Activated CD4-positive, alpha-beta T cell treated with anti-CD3 and anti-CD28 coated beads, Interleukin-2, amount 10 ng/mL, durations not matched to agents 24 days and 14 days (primary cell): ENCODE results near the gene GLRX2. TPM values are rescaled to one million over a fixed set of nuclear protein-coding genes. Genes with fewer than 3 reads are reported as not detected.
A peak's percentile ranks its signal among the peaks of the same experiment; 100 is the strongest.

Source experiments
- DNase-seq: peaks from one replicate; pipeline ENCODE4 v3.0.0; 2022
- H3K27ac Mint-ChIP-seq: one replicate; pipeline ENCODE4 v1.8.0; 2022; ENCODE audit warnings: mild to moderate bottlenecking, mixed read lengths
- H3K27me3 Mint-ChIP-seq: one replicate; pipeline ENCODE4 v1.8.0; 2022; ENCODE audit warnings: mixed read lengths
- H3K36me3 Mint-ChIP-seq: one replicate; pipeline ENCODE4 v1.8.0; 2022; ENCODE audit warnings: low read depth, mild to moderate bottlenecking, mixed read lengths
- H3K4me1 Mint-ChIP-seq: one replicate; pipeline ENCODE4 v1.8.0; 2021; ENCODE audit warnings: mixed read lengths
- H3K4me3 Mint-ChIP-seq: one replicate; pipeline ENCODE4 v1.8.0; 2022; ENCODE audit warnings: mild to moderate bottlenecking, moderate library complexity, mixed read lengths
- H3K9me3 Mint-ChIP-seq: one replicate; pipeline ENCODE4 v1.8.0; 2021; ENCODE audit warnings: mixed read lengths
- intact Hi-C: fragments of 100-400 bp; cut with micrococcal nuclease; formaldehyde crosslinking; loops from one replicate; pipeline ENCODE4 v1.15.1; 2023
- total RNA-seq: library from RNA; stranded (reverse); gene quantifications from 2 replicates; pipeline ENCODE4 v1.2.3, GENCODE V29; 2022

The GLRX2 gene, protein sequence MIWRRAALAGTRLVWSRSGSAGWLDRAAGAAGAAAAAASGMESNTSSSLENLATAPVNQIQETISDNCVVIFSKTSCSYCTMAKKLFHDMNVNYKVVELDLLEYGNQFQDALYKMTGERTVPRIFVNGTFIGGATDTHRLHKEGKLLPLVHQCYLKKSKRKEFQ
- total RNA-seq, result 29.4 and 32.6 TPM in 2 replicates

- peaks cover 20% of the 10 kb centered on the region for H3K4me1 Mint-ChIP-seq
- peaks cover 7% of the 10 kb centered on the region for H3K27me3 Mint-ChIP-seq
- H3K9me3 Mint-ChIP-seq, result no peaks in the 10 kb centered on the region
- H3K27ac Mint-ChIP-seq, result peak within 1 kb of the TSS; percentile 79
- DNase-seq, result peak; percentile 87
- H3K4me3 Mint-ChIP-seq, result peak within 1 kb of the TSS; percentile 94
- intact Hi-C loops, result loop anchor here (1.0 to 5.0 kb wide), 3 partner anchors 17 to 298 kb away; partner anchors contain the start of genes CDC73, RGS2, RO60 and UCHL5
- peaks cover 6% of the 10 kb centered on the region for H3K36me3 Mint-ChIP-seq
Observed at GRCh38 chr1:193104907-193105820, at the start of gene GLRX2. Gene GLRX2 (minus strand): TSS chr1:193105414. CDS start chr1:193105382, 32 bp downstream.

DNA sequence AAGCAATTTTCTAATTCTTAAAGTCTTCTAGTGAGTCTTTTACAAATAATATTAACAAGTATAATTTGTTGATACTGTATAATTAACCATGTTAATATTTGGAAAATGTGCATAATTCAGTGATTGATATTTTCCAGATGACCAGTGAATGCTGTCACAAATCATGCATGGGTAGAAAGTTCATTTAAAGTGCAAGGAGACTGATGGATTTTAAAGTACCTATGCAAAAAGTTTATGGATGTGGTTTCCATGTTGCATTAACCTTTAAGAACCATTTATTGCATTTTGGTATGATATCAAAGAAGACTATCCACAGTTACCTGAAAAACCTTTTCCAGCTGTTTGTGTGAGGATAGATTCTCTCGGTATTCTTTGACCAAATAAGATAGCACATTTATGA lies 39.8 kb upstream of the GLRX2 start:
- Mint-ChIP-seq H3K27ac (no peak overlapping the region), H3K27me3 (no peaks in the 10 kb centered on the region), H3K36me3 (peaks cover 27% of the 10 kb centered on the region), H3K4me3 (no peak overlapping the region), H3K4me1 (peaks cover 11% of the 10 kb centered on the region), H3K9me3 (no peaks in the 10 kb centered on the region)
- intact Hi-C loops, result no loop called here
- no peak for DNase-seq

- no peak for DNase-seq
- Mint-ChIP-seq H3K4me3 (no peak overlapping the region), H3K27ac (no peak overlapping the region), H3K27me3 (no peaks in the 10 kb centered on the region), H3K36me3 (peaks cover 32% of the 10 kb centered on the region), H3K9me3 (no peaks in the 10 kb centered on the region), H3K4me1 (peaks cover 11% of the 10 kb centered on the region)
- intact Hi-C loops, result no loop called here
Observed at GRCh38 chr1:193144361-193144938, 39.2 kb upstream of the GLRX2 start.

- intact Hi-C loops, result no loop called here
- no peaks in the 10 kb centered on the region for H3K27me3 Mint-ChIP-seq
- H3K4me1 Mint-ChIP-seq, result peaks cover 11% of the 10 kb centered on the region
- H3K9me3 Mint-ChIP-seq, result no peaks in the 10 kb centered on the region
- H3K36me3 Mint-ChIP-seq, result peaks cover 37% of the 10 kb centered on the region
- DNase-seq, result peak; percentile 54
- H3K27ac Mint-ChIP-seq, result no peak overlapping the region
- H3K4me3 Mint-ChIP-seq, result no peak overlapping the region
Observed at GRCh38 chr1:193143285-193143684, 38.1 kb upstream of the GLRX2 start.

GRCh38 chr1:193142409-193142808 lies 37.2 kb upstream of the GLRX2 start:
- Mint-ChIP-seq H3K36me3 (peaks cover 40% of the 10 kb centered on the region), H3K4me3 (no peak overlapping the region), H3K27ac (no peak overlapping the region), H3K27me3 (no peaks in the 10 kb centered on the region), H3K9me3 (no peaks in the 10 kb centered on the region), H3K4me1 (peaks cover 12% of the 10 kb centered on the region)
- intact Hi-C loops, result no loop called here
- DNase-seq, result peak; percentile 3

- H3K27ac Mint-ChIP-seq, result peak overlapping the region; percentile 27
- H3K4me3 Mint-ChIP-seq, result no peak overlapping the region
- peaks cover 13% of the 10 kb centered on the region for H3K4me1 Mint-ChIP-seq
- peak; percentile 64 for DNase-seq
- intact Hi-C loops, result loop anchor here (2.0 kb wide), 1 partner anchor 19 kb away; the partner anchor contains the start of gene CDC73
- H3K36me3 Mint-ChIP-seq, result peaks cover 44% of the 10 kb centered on the region
- no peaks in the 10 kb centered on the region for H3K27me3 Mint-ChIP-seq
- no peaks in the 10 kb centered on the region for H3K9me3 Mint-ChIP-seq
Observed at GRCh38 chr1:193141804-193142203, 36.6 kb upstream of the GLRX2 start.

- Mint-ChIP-seq H3K9me3 (no peaks in the 10 kb centered on the region), H3K4me1 (peaks cover 13% of the 10 kb centered on the region), H3K36me3 (peaks cover 50% of the 10 kb centered on the region), H3K4me3 (no peak overlapping the region), H3K27me3 (no peaks in the 10 kb centered on the region), H3K27ac (no peak overlapping the region)
- DNase-seq, result peak; percentile 40
- intact Hi-C loops, result loop anchor here (2.0 kb wide), 1 partner anchor 17 kb away; the partner anchor contains the start of gene CDC73
Observed at GRCh38 chr1:193140254-193140653, 35.0 kb upstream of the GLRX2 start.

DNA sequence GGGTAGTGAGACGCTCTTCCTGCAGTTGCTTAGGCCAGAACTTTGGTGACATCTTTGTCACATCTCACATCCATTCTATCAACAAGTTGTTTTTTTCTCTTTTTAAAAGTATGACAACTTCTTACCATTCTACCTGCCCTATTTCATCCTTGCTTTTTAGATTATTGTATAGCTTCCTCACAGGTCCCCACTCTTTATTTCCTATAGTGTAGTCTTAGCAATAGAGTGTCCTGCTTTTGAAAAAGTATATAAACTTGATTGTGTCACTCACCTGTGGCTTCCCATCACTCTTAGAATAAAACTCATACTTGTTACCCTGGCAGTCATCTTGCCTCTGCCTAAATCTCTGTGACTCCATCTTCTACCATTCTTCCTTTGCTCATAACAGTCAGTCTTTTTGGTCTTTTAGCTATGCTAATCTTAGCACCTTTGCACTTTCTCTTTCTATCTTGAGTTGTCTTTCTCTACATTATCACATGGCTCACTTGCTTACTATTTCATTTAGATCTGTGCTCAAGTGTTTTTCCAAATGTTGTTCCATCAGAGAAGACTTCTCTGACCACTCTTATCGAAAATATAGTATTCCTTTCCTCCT lies 26.1 kb upstream of the GLRX2 start:
- H3K27ac Mint-ChIP-seq, result peak overlapping the region; percentile 29
- H3K4me3 Mint-ChIP-seq, result no peak overlapping the region
- peaks cover 56% of the 10 kb centered on the region for H3K36me3 Mint-ChIP-seq
- intact Hi-C loops, result no loop called here
- H3K27me3 Mint-ChIP-seq, result no peaks in the 10 kb centered on the region
- H3K4me1 Mint-ChIP-seq, result peaks cover 24% of the 10 kb centered on the region
- DNase-seq, result peak; percentile 25
- no peaks in the 10 kb centered on the region for H3K9me3 Mint-ChIP-seq

- Mint-ChIP-seq H3K36me3 (peaks cover 31% of the 10 kb centered on the region), H3K27ac (no peak overlapping the region), H3K9me3 (no peaks in the 10 kb centered on the region), H3K27me3 (peaks cover 3% of the 10 kb centered on the region), H3K4me1 (peaks cover 37% of the 10 kb centered on the region), H3K4me3 (no peak overlapping the region)
- intact Hi-C loops, result loop anchor here (10.0 kb wide), 1 partner anchor 1169 kb away; no protein-coding TSS in a partner anchor
- peak; percentile 53 for DNase-seq
Observed at GRCh38 chr1:193125369-193125768, 20.2 kb upstream of the GLRX2 start.

DNA sequence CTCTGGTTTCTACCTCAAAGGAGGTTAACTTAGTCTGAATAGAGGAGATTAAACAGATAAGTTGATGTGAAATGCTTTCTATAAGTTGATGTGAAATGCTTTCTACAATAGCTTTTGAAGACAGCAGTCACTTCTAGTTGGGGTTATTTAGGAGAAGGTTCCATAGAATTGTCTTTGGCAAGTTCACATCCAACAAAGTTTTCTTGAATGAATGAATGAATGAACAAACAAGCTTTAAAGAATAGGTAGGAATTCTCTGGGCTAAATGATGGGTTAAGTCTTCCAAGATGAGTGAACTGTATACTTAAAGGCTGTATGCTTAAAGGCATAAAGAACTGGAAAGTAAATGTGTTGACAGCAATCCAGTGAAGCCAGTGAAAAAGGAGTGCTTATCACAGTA lies 18.5 kb upstream of the GLRX2 start:
- peaks cover 10% of the 10 kb centered on the region for H3K27me3 Mint-ChIP-seq
- intact Hi-C loops, result loop anchor here (2.0 to 10.0 kb wide), 3 partner anchors 17 to 1171 kb away; no protein-coding TSS in a partner anchor
- H3K4me3 Mint-ChIP-seq, result peak overlapping the region; percentile 100
- peak; percentile 12 for DNase-seq
- H3K4me1 Mint-ChIP-seq, result peaks cover 43% of the 10 kb centered on the region
- no peaks in the 10 kb centered on the region for H3K9me3 Mint-ChIP-seq
- peak overlapping the region; percentile 30 for H3K27ac Mint-ChIP-seq
- peaks cover 27% of the 10 kb centered on the region for H3K36me3 Mint-ChIP-seq

DNA sequence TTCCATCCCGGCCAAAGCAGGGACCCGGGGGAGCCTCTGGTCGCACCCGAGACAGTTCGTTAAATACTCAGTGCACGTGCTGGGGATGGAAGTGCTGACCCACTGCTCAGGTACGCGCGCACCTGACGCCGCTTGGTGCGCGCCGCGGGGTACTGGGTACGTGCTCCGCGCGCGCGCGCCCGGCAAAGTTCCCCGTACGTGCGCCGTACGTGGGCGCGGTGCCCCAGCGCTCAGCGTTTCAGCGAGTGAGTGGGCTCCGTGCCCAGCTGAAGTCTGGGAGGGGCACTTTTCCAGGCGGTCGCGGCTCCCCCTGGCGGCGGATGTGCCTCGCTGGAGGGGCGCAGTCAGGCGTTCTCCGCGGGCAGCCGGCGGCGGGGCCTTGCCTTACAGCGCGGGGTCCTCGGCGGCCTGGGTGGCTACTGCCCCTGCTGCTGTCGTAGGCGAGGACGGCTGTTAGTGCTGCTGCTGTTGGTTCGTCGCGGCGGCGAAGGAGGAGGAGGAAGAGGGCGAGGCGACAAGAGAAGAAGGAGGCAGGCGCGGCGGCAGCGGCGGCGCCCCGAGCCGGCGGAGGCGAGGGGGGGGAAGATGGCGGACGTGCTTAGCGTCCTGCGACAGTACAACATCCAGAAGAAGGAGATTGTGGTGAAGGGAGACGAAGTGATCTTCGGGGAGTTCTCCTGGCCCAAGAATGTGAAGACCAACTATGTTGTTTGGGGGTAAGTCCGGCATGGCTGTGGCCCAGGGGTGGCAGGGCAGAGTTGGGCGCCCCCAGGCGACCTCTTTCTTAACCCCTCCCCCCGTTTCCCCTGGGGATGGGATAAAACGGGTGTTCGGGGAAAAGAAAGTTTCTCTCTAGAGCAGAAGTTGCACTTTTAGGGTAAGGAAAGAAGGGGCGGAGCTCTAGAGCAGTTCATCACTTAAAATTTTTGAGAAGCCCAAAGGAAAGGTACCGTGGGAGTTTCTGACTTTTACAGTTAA lies 16.7 kb upstream of the GLRX2 start, which contains the start of gene CDC73:
Gene CDC73 (plus strand): TSS at position 416 of the 978 bp plus-strand sequence. CDS start 170 bp downstream, at position 586.
- H3K4me3 Mint-ChIP-seq, result peak within 1 kb of the TSS; percentile 100
- DNase-seq, result peak; percentile 99
- peaks cover 17% of the 10 kb centered on the region for H3K36me3 Mint-ChIP-seq
- H3K4me1 Mint-ChIP-seq, result peaks cover 43% of the 10 kb centered on the region
- peak within 1 kb of the TSS; percentile 95 for H3K27ac Mint-ChIP-seq
- H3K9me3 Mint-ChIP-seq, result no peaks in the 10 kb centered on the region
- intact Hi-C loops, result loop anchor here (1.0 to 10.0 kb wide), 7 partner anchors 17 to 1173 kb away; partner anchors contain the start of genes GLRX2, RGS2, RO60 and UCHL5
- H3K27me3 Mint-ChIP-seq, result peaks cover 10% of the 10 kb centered on the region

DNA sequence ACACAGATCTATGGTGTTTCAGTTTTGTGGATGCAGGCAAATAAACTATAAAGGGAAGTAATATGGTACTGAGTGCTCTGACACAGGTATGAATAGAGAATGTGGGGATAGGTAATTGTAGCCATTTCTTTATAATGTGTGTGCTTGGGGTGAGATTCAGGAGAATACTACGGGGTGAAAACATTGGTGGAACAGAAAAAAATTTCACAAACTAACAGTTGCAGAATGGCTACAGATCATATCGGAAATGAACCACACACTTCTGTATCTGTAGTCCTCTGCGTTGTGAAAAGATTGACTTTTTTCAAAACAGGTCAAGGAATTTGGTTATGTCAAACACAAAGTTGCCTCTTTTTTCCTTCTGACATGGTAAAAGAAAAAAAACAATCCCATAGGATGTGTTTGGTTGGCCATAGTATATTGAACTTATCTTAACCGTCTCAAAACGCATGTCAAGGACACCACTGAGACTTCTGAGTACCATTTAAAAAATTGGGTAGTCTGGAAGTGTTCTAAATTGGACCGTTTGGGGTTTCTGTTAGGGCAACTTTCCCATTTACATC lies 15.5 kb upstream of the GLRX2 start:
- peaks cover 9% of the 10 kb centered on the region for H3K36me3 Mint-ChIP-seq
- peak overlapping the region; percentile 100 for H3K4me3 Mint-ChIP-seq
- H3K9me3 Mint-ChIP-seq, result no peaks in the 10 kb centered on the region
- peaks cover 40% of the 10 kb centered on the region for H3K4me1 Mint-ChIP-seq
- DNase-seq, result no peak
- peaks cover 10% of the 10 kb centered on the region for H3K27me3 Mint-ChIP-seq
- H3K27ac Mint-ChIP-seq, result peak overlapping the region; percentile 95
- intact Hi-C loops, result loop anchor here (1.0 to 10.0 kb wide), 3 partner anchors 183 to 1174 kb away; partner anchors contain the start of gene RGS2
